ENCODE results near the gene ATG4B.

Gene ATG4B

DNA sequence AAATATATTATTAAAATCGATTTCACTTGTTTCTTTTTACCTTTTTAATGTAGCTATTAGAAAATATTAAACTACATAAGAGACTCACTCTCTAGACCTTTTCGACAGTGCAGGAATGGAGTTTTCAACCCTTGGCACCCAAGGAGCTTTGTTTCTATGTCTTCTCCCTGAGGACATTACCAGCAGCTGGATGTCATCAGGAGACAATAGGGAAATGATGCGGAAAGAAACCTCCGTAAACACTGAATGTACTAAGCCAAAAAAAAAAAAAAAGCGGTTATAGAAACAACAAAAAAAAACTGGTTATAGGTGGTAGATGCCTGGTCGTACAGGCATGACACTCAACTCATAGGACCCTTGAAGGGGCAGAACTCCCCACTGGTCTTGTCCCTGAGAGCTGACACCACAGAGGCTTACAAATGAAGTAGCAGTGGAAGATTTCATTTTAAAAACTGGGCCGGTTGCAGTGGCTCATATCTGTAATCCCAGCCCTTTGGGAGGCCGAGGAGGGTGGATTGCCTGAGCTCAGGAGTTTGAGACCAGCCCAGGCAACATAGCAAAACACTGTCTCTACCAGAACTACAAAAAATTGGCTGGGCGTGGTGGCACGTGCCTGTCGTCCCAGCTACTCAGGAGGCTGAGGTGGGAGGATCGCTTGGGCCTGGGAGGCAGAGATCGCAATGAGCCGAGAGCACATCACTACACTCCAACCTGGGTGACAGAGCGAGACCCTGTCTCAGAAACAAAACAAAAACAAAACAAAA lies 24.3 kb upstream of the ATG4B start:
- no peak for DNase-seq

DNA sequence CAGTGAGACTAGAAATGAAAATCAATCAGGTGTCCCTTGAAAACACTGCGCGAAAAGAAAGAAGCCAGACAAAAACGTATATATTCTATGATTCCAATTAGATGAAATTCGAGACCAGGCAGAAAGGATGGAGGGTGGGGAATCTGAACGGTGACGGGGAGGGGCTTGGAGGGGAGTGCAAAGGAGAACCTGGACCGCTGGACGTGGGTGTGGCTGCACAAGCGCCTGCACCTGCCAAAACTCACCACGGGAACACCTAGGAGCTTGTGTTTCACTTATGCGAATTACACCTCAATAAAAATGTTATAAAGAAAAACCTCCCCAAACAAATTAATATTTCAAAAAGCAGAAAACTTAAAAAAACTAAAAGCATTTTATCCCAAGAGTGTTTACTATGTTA lies 22.5 kb upstream of the ATG4B start:
- no peak for DNase-seq

DNA sequence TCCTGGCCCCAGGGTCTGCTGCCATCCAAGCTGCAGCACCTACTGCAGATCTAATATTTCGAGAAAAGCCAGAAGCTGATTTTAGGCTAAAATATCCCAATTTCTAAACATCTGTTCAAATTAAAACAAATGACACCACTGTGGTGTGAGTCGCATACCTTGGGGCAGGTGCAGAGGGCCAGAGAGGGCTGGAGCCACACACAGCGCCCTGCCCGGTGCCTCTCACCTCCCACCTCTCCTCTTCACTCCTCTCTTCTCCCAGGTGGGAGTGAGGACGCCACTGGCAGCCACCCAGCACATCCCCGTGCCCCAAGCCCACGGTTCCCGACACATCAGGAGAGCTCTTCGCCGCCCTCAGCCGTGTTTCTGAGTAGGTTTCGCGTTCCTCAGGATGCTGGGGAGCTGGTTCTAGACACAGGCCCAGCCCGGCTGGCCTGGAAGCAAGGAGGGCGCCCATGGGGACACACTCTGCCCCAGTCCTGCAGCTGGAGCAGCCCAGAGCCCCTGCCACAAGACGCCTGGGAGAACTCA lies 21.9 kb upstream of the ATG4B start:
- DNase-seq, result no peak

DNA sequence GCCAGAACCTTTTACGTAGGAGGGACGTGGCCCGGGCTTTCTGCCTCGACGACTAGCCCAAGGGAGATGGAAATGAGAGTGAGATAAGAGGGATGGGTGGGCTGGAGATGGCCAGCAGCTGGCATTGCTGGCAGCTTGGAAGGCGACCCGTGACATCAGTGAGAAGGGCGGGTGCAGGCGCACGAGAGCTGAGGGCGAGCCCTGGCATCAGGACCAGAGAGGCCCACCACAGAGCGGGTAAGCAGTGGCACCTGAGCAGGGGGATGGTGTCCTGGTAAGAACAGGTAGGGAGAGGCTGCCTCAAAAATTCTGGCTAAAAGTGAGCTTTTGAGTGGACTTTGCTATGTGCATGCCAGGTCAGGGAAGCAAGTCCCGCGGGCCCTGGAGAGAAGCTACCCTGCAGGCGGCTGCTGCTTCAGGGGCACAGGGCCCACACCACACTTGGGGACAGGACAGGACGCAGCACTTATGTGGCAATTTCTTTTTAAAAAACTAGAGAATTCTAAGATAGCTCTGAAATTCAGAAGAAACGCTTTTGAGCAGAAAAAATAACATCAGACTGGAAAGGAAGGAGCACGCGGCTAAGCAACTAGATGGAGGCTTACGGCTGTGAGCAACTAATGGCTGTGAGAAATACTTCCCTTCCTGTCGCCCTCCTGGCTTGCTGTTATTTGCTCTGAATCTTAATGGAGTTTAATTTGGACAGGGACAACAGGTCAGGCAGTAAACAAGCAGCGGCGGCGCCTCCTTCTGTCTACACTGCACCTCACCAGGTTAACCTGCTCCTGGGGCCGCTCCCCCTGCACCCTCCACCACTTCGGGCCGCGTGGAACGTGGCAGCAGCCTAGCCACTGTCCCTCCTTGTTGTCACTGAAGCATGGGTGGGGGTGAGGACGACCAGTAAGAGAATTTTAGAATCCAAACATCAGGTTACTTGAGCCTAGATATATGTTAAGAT lies 21.0 kb upstream of the ATG4B start:
- DNase-seq, result no peak

DNA sequence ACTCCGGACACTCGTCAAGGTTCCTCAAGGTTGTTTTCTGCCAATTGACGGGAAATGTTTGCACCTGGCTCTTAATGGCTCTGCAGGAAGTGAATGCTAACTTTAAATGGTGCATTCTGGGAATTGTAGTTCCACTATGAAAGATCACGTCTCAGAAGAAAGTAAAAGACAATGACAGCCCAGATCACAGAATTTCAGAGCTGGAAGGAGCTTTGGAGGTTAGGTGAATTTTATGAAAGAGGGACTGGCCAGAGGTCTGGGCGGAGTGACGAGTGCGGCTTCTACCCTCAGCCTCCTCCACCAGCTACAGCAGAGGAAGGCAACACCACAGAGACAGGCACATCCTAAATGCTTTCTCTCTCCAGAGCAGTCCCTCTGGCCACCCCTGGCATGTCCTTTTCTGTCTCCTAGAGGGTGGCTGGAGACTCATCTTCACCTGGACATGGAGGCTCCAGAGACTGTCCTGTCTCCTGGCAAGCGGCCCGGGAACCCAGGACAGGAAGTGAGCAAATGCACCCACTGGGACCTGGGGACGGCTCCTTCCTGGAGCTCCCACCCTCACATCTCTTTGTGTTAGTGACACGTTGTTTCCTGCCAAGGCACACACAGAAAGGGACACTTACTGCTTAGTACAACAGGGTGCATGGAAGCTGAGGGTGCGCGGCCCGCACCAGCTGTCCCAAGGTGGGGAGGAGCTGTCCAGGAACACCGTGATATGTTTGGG lies 19.9 kb upstream of the ATG4B start:
- no peak for DNase-seq

DNA sequence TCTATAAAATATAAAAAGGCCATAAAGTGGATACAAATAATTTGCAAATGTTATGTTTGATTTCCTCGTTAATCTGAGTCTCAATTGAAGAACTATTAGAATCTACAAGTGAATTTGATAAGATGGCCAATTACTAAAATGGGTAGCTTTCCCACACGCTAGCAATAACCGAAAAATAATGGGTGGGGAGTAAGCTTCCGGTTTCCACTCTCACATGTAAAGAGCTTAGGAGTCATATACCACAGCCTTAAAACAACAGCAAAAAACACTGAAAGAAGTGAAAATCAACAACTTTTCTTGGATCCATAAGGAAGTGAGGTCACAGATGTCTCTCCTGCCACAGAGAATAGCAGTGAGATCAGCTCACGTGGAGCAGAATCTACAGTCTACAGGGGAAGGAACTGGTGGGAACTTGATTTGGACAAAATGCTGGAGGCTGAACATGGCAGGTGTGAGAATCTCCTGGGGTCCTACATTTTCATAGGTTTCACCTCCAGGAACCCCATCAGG lies 19.1 kb upstream of the ATG4B start:
- no peak for DNase-seq

DNA sequence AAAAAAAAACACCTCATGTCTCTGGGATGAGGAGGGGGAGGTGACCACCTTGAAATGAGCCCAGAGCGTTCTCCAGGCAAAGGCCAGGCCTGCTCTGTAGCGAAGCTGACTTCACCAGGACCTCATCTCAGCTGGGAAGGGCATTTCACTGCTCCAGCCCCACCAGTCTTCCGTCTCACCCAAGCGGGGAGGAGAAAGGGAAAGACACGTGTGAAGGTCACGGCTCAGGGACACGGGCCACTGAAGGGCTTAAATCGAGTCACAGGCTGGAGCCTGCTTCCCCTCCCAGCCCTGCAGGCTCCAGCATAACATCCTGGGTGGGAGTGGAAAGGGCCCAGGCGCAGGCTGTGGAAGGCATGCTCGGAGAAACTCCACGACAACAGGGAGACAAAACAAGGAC lies 18.7 kb upstream of the ATG4B start:
- no peak for DNase-seq

DNA sequence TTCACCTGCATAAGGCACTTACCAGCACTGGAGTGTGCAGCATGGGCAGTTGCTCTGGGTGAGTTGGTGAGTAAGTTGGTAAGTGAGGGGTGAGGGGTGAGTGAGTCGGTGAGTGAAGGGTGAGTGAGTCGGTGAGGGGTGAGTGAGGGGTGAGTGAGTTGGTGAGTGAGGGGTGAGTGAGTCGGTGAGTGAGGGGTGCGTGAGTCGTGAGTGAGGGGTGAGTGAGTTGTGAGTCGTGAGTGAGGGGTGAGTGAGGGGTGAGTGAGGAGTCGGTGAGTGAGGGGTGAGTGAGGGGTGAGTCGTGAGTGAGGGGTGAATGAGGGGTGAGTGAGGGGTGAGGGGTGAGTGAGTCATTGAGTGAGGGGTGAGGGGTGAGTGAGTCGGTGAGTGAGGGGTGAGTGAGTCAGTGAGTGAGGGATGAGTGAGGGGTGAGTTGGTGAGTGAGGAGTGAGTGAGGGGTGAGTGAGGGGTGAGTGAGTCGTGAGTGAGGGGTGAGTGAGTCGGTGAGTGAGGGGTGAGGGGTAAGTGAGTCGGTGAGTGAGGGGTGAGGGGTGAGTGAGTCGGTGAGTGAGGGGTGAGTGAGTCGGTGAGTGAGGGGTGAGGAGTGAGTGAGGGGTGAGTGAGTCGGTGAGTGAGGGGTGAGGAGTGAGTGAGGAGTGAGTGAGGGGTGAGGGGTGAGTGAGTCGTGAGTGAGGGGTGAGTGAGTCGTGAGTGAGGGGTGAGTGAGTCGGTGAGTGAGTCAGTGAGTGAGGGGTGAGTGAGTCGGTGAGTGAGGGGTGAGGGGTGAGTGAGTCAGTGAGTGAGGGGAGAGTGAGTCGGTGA lies 17.7 kb upstream of the ATG4B start:
- no peak for DNase-seq

DNA sequence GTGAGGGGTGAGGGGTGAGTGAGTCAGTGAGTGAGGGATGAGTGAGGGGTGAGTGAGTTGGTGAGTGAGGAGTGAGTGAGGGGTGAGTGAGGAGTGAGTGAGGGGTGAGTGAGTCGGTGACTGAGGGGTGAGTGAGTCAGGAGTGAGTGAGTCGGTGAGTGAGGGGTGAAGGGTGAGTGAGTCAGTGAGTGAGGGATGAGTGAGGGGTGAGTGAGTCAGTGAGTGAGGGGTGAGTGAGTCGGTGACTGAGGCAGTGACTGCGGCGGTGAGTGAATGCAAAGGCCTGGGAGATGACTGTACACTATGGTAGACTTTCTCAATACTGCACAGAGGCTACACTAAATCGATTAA lies 17.1 kb upstream of the ATG4B start:
- DNase-seq, result no peak

DNA sequence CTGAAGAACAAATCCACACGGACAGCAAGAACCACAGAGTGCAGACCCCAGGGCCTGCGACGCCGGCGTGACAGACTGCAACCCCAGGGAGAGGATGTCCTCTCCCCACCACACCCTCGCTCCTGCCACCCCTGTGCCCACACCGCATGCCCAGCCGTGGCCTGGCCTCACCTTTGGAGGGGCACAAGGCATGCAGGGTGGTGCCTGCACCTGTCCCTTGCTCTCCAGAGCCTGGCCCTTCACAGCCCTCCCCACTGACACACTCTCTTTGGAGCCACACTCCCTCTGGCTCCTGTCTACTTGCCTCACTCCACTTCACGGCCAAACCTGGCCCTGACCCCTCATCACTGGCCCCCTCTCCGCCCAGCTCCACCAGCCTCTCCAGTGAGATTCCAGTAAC lies 9.8 kb upstream of the ATG4B start:
- DNase-seq, result no peak

DNA sequence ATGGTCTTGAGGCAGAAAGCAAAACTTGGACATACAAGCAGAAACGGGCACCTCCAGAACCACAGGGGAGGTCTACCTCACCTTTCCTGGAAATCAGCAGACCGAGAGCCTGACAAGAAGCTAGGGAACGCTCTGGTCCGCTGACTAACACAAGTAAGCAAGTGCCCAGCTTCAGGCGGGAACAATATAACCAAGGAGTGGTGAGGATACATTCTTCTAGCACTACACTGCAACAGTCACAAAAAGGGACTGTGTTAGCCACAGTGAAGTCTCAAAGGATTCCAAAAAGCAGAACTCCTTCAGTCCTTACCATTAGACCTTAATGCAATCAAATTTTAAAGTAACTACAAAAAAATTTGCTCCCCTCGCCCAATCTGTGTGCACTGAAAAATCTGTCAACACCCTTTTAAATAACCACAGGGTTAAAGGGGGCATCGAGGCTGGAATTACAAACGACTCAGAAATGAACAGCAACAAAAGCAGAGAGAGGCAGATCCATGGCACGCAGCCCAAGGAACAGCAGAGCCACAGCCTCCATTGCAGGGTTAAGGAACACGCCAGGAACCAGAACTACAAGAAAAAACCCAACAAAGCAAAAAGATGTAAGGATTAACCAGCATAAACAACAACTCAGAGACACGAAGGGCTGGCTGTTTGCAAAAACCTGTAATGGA lies 7.6 kb upstream of the ATG4B start:
- no peak for DNase-seq

DNA sequence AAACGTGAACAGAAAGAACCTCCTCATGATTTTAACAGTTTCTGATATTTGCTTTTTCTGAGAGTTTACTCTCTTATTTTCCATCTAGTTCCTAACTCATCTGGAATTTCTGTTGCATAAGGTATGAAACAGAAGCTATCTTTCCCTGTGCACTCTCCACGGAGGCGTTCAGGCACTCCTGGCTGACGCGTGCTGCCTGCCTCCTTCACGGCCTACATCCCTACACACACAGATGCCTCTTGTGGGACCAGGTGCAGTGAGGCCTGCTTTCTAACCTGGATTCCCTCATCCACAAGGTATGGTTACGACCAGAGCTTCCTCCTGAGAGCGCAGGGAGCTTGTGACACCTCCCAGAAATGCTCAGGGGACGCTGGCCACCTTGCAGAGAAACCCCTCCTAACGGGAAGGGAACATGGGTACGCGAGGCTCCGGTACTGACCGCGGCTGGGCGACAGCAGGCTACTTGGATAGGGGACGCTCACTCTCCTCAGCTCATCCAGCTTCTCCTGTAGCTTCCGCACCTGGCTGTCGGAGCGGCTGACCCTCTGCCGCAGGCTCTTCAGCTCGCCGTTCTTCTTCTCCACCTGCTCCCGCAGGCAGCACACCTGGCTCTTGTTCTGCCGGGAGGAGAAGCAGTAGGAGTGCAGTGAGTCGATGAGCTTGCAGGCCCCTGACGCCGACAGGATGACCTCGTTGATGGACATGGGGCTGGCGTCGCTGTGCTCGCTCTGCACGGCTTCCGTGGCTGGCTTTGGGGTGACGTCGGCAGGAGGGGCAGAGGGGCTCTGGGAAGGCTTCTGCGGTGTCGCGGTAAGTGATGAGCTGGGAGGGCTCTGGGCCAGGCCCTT lies 4.8 kb upstream of the ATG4B start:
- no peak for DNase-seq

DNA sequence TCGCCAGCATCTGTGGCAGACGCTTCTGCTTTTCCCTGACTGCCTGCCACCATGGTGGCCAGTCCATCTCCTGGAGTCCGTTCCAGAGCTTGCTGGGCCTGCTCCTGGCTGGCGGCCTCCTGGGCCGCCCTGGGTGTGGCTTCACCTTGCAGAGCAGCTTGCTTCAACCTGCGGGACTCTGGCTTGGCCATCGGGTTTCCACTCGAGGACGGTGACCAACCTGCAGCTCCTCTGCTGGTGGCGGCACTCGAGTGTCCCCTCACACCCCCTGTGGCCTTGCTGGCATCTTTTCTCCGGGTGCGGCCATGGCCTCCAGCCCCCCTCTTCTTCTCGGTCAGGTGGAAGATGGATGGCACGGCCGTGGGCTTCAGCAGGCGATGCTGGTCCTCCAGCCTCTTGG lies 3.9 kb upstream of the ATG4B start:
- no peak for DNase-seq

DNA sequence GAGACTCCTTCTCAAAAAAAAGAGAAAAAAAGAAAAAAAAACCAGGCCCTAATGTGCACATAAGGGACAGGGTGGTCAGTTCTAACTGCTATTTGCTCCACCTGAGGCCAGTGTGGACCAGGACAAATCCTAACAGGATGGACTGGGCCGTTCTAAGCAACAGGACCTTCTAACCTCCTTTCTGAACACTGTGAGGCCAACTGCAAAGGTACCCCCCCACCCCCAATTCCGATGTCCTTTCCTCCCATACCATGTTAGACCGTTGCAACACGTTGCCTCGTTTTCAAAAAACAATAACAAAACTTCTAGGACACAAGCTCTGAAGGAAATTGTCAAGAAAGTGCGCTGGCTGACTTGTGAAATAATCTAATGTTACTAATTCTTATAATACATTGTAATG lies 1.7 kb upstream of the ATG4B start:
- no peak for DNase-seq

DNA sequence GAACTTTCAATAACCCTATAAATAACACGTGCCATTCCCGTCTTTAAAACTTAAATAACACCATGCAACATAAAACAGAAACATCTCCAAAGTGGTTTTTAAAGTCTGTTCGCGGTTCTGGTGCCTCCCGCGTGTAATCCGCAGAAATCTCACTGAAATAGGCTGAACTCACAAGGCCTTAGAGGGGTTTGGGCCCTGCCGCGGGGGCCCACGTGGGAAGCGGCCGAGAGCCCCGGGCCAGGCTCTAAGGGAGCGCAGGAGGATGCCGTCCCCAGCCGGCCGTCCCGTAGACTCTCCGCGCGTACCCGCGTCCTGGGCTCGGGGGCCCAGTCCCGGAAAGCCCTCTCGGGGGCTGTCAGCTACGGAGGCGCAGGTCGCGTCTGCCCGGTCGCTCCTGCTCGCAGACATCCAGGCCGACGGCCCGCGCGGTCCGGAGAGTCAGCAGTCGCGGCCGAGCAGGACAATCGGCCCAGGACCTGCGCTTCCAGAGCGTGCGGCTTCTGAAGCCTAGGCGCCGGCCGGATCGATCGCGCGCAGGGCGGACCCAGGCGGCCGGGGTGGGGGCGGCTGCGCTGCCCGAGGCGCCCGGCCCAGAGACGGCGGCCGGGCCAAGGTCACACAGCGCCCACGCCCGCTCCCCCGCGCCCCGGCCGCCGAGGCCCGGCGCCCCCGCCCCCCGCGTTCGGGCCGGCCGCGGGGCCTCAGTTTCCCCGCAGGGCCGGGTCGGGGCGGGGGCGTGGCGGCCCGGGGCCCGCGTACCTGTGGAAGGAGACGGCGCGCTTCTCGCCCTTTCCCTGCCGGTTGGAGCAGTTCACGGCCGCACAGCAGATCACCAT lies 1.1 kb upstream of the ATG4B start:
- DNase-seq, result no peak

DNA sequence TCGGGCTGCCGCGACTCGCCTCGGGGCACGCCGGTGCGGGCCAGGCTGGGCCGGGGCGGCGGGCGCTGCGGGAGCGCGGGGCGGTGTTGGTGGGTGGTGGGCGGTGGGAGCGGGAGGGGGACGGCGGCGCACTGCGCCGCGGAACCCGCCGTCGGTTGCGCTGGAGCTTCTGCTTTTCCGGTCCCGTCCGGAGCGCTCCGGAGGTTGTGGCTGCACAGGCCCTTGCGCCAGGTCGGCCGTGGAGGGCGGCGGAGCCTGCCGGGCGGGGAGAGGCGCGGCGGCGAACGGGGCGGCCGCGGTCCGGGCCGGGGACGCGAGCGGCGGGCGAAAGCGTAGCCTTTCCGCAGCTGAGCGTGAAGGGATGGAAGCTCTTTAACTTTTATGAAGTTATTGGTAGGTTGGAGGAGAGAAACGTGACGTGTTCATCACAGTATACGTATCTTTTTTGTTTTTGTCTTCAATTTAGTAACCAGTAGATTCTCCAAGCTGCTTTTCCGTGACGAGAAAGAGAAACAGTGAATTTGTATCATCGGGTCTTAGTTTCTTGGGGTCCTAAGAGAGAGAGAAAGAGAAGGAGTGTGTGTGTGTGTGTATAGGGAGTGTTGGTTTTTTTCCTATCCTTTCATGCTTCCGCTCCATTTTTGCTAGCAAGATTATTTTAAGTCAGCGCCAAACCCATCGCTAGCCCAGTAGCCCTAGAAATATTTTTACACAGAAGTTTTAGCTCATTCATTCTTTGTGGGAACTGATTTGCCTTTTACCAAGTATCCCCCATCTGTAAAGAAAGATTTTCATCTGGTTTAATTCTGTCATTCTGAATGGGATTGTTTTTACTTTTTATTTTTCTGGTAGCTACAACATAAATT lies 535 bp downstream of the ATG4B start:
- DNase-seq, result no peak

DNA sequence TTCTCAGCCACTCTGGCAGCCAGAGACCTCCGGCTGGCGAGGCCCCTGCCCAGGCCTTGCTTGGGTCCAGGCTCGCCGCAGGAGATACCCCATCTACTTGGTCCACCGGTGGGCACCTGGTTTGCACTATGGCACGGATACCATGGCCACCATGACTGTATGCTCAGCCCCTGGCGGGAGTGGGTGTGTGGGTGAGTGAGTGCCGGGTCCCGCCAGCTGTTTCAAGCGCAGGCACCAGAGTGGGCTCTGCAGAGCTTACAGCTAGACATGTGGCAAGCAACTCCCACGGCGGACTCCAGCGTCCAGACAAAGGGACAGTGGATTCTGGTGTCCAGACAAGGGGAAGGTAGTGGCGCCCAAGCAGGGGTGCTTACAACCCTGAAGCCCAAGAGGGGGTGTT lies 1.4 kb downstream of the ATG4B start:
- DNase-seq, result no peak

DNA sequence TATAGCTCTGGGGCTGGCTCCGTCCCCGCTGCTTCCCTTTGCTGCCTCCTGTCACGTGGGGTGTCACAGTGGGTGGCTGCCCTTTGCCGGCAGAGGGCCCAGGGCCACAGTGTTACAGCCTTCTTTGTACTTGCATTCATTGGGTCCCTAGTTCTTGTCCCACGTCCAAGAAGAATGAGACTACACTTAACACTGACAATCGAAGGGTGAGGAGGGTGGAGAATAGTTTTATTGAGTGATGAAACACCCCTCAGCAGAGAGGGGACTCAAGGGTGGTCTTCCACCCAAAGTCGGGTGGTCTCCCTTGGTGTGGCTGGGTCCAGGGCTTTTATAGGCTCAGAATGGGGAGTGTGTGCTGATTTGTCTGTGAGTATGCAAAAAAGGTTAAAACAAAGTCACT lies 1.9 kb downstream of the ATG4B start:
- DNase-seq, result no peak
